DOHH2 (cell line): ENCODE measurements around the gene PLLP.

Experiments
- H3F3A ChIP-seq: fragments of 200-600 bp; sonication (generic), shearing (Covaris generic); 2 replicates; pipeline ENCODE4 v1.6.0; 2016; ENCODE audit warnings: antibody characterized with exemption, mild to moderate bottlenecking; ENCODE audit not compliant: control insufficient read depth, insufficient read depth
- H3K27ac ChIP-seq: fragments of 200-600 bp; sonication (generic); 2 replicates; pipeline ENCODE4 v1.5.1; 2014; ENCODE audit warnings: low read depth, mild to moderate bottlenecking, low read length, moderate library complexity
- H3K27me3 ChIP-seq: fragments of 200-600 bp; sonication (generic); 2 replicates; pipeline ENCODE4 v1.6.1; 2014; ENCODE audit warnings: mild to moderate bottlenecking, low read length, mixed read lengths; ENCODE audit not compliant: control insufficient read depth
- H3K36me3 ChIP-seq: fragments of 200-600 bp; sonication (generic); 2 replicates; pipeline ENCODE4 v1.6.1; 2014; ENCODE audit warnings: mild to moderate bottlenecking, low read length, moderate library complexity, mixed read lengths; ENCODE audit not compliant: control insufficient read depth
- H3K4me1 ChIP-seq: fragments of 200-600 bp; sonication (generic); 2 replicates; pipeline ENCODE4 v1.6.1; 2014; ENCODE audit warnings: mild to moderate bottlenecking, low read length, mixed read lengths; ENCODE audit not compliant: control insufficient read depth
- H3K4me2 ChIP-seq: fragments of 200-600 bp; sonication (generic); 2 replicates; pipeline ENCODE4 v1.6.0; 2014; ENCODE audit warnings: mild to moderate bottlenecking, low read length, moderate library complexity
- H3K4me3 ChIP-seq: fragments of 200-600 bp; sonication (generic); 2 replicates; pipeline ENCODE4 v1.5.1; 2014; ENCODE audit warnings: mild to moderate bottlenecking, low read length, mixed read lengths
- H3K79me2 ChIP-seq: fragments of 200-600 bp; sonication (generic); 2 replicates; pipeline ENCODE4 v1.6.1; 2014; ENCODE audit warnings: mild to moderate bottlenecking, low read length, mixed read lengths; ENCODE audit not compliant: control insufficient read depth
- H3K9me2 ChIP-seq: fragments of 200-600 bp; sonication (generic); replicated peaks from 2 replicates; pipeline ENCODE4 v1.6.1; 2014; ENCODE audit warnings: mild to moderate bottlenecking, low read length, mixed read lengths; ENCODE audit not compliant: control insufficient read depth
- H3K9me3 ChIP-seq: fragments of 200-600 bp; sonication (generic); 2 replicates; pipeline ENCODE4 v1.6.1; 2014; ENCODE audit warnings: antibody characterized with exemption, low read length, mixed read lengths; ENCODE audit not compliant: control insufficient read depth, insufficient read depth
- H4K20me1 ChIP-seq: fragments of 200-600 bp; sonication (generic); 2 replicates; pipeline ENCODE4 v1.6.0; 2014; ENCODE audit warnings: low read depth, mild to moderate bottlenecking, antibody characterized with exemption, low read length, moderate library complexity; ENCODE audit not compliant: control insufficient read depth, insufficient read depth
- EZH2phosphoT487 ChIP-seq: fragments of 200-600 bp; sonication (generic); IDR thresholded peaks from 2 replicates; pipeline ENCODE4 v1.6.1; 2017; ENCODE audit warnings: borderline replicate concordance, mild to moderate bottlenecking, antibody characterized with exemption, low read length, moderate library complexity, mixed read lengths
- TF ChIP-seq, protein P1 (sequence below): fragments of 200-600 bp; sonication (generic); IDR thresholded peaks from one replicate; pipeline ENCODE4 v1.5.1; 2014; ENCODE audit warnings: antibody characterized with exemption, mild to moderate bottlenecking, low read depth, low read length; ENCODE audit not compliant: poor library complexity, severe bottlenecking

The PLLP gene

DNA sequence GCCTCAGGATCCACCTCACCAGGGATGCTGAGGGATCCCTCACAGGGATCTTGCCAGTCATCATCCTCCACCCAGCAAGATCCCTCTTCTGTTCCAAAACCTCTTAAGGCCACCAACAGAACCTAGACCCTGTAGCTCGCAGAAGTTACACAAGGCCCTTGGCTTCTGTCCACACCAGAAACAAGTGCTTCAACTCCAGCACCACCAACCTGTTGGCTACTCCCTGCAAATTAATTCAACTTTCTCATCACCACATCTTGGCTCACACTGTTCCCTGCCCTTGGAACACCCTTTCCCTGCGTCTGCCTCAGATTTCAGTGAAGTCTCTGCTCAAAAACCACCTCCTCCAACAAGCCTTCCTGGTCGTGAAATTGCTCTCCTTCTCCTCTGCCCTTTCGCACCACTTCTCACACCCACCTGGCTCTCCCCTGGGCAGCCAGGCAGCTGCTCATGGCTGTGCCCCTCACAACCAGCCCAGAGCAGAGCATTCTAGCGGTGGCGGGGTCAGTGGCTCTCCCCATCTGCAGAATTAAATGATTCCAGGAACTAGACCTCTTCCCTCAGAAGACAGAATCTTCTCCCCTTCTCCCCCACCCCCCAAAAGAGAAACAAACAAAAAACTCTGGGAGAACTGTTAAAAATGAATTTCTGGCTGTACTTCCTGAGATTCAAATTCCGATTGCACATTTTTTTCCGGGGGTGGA lies 1.8 kb downstream of the PLLP start:
- H3K9me2 ChIP-seq = no peaks in the 10 kb centered on the region
- H3K4me3 ChIP-seq = no peak overlapping the region
- H3K36me3 ChIP-seq = no peaks in the 10 kb centered on the region
- no peak overlapping the region for H3K27ac ChIP-seq
- no peaks in the 10 kb centered on the region for H3F3A ChIP-seq
- H3K4me2 ChIP-seq = no peak overlapping the region
- TF ChIP-seq EZH2phosphoT487 = no peak
- TF ChIP-seq, protein P1, sequence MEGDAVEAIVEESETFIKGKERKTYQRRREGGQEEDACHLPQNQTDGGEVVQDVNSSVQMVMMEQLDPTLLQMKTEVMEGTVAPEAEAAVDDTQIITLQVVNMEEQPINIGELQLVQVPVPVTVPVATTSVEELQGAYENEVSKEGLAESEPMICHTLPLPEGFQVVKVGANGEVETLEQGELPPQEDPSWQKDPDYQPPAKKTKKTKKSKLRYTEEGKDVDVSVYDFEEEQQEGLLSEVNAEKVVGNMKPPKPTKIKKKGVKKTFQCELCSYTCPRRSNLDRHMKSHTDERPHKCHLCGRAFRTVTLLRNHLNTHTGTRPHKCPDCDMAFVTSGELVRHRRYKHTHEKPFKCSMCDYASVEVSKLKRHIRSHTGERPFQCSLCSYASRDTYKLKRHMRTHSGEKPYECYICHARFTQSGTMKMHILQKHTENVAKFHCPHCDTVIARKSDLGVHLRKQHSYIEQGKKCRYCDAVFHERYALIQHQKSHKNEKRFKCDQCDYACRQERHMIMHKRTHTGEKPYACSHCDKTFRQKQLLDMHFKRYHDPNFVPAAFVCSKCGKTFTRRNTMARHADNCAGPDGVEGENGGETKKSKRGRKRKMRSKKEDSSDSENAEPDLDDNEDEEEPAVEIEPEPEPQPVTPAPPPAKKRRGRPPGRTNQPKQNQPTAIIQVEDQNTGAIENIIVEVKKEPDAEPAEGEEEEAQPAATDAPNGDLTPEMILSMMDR = no peak
- H3K4me1 ChIP-seq = peaks cover 7% of the 10 kb centered on the region; the same call in 1 of the 2 replicates
- H3K79me2 ChIP-seq = no peaks in the 10 kb centered on the region
- H3K27me3 ChIP-seq = peaks cover 35% of the 10 kb centered on the region
- no peaks in the 10 kb centered on the region for H4K20me1 ChIP-seq
- H3K9me3 ChIP-seq = no peaks in the 10 kb centered on the region

DNA sequence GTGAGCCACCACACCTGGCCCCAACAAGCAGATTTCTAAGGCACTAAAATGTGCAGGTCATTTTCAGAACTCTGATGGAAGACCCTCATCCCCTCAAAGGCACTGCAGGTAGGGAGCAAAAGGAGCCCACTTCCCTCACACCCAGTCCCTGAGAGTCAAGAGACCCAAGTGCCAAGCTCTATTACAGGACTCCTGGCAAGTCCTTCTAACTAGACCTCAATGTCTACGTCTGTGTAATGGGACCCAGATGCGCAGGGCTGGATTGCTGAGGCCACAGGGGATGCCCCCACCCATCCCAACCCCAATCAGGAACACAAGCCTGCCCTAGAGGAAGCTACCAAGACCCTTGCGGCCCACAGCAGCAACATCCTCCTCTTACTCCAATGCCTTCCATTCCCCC lies 2.7 kb downstream of the PLLP start:
- Histone ChIP-seq H3K4me1 (peaks cover 7% of the 10 kb centered on the region; the same call in 1 of the 2 replicates), H3K27me3 (peaks cover 35% of the 10 kb centered on the region), H3K27ac (no peak overlapping the region), H3K4me2 (no peak overlapping the region), H4K20me1 (no peaks in the 10 kb centered on the region), H3F3A (no peaks in the 10 kb centered on the region), H3K36me3 (no peaks in the 10 kb centered on the region), H3K4me3 (no peak overlapping the region), H3K79me2 (no peaks in the 10 kb centered on the region), H3K9me2 (no peaks in the 10 kb centered on the region), H3K9me3 (no peaks in the 10 kb centered on the region)
- TF ChIP-seq, protein P1 = no peak
- no peak for TF ChIP-seq EZH2phosphoT487

GRCh38 chr16:57279780-57280638 lies 4.5 kb downstream of the PLLP start:
- Histone ChIP-seq H3K4me2 (no peak overlapping the region), H3K79me2 (no peaks in the 10 kb centered on the region), H4K20me1 (no peaks in the 10 kb centered on the region), H3F3A (no peaks in the 10 kb centered on the region), H3K9me2 (no peaks in the 10 kb centered on the region), H3K36me3 (no peaks in the 10 kb centered on the region), H3K9me3 (no peaks in the 10 kb centered on the region), H3K27ac (no peak overlapping the region), H3K4me3 (no peak overlapping the region), H3K27me3 (peaks cover 33% of the 10 kb centered on the region), H3K4me1 (peaks cover 7% of the 10 kb centered on the region; the same call in 1 of the 2 replicates)
- TF ChIP-seq EZH2phosphoT487 = no peak
- TF ChIP-seq, protein P1 = no peak
